Retinal pigment epithelial cell (primary cell): ENCODE data around the gene RPL21.
"Not testable (repeated sequence)": the region's sequence is repeated elsewhere in the genome, so short reads cannot be mapped to it uniquely, and the experiment has no call there.

ENCODE experiments used
- DNase-seq: peaks from one replicate; pipeline ENCODE4 v3.0.0-alpha.2; 2010; ENCODE audit warnings: low read depth
- H3K4me3 ChIP-seq: 2 replicates; pipeline ENCODE4 v1.5.1; 2011; ENCODE audit warnings: mild to moderate bottlenecking, low read length, control low read depth, moderate library complexity
- CTCF ChIP-seq: conservative IDR thresholded peaks from 2 replicates; pipeline ENCODE4 v1.5.1; 2011; ENCODE audit warnings: low read depth, low read length, control low read depth, inconsistent platforms

The RPL21 gene

GRCh38 chr13:27288392-27288791 is 37.0 kb downstream of the RPL21 start:
- no peak for TF ChIP-seq CTCF

GRCh38 chr13:27289011-27289665 is 37.8 kb downstream of the RPL21 start:
- DNase-seq = no peak
- TF ChIP-seq CTCF = no peak
- no peak overlapping the region for H3K4me3 ChIP-seq

More at GRCh38 chr13:27288392-27288791, 37.0 kb downstream of the RPL21 start:
- no peak for DNase-seq
- no peak overlapping the region for H3K4me3 ChIP-seq

GRCh38 chr13:27290715-27291114 is 39.4 kb downstream of the RPL21 start:
- no peak for TF ChIP-seq CTCF
- no peak overlapping the region for H3K4me3 ChIP-seq
- DNase-seq = no peak

GRCh38 chr13:27291967-27292366 is 40.6 kb downstream of the RPL21 start:
- not testable (repeated sequence) for H3K4me3 ChIP-seq, DNase-seq

- no peak for DNase-seq
- no peak overlapping the region for H3K4me3 ChIP-seq
- TF ChIP-seq CTCF = no peak
These were observed 41.8 kb downstream of the RPL21 start for GRCh38 chr13:27293076-27293691.

- no peak for TF ChIP-seq CTCF
- H3K4me3 ChIP-seq = no peak overlapping the region
- DNase-seq = no peak
These were observed 42.6 kb downstream of the RPL21 start for GRCh38 chr13:27293873-27294515.

- H3K4me3 ChIP-seq = no peak overlapping the region
- TF ChIP-seq CTCF = no peak
- DNase-seq = no peak
These were observed 43.7 kb downstream of the RPL21 start for GRCh38 chr13:27295096-27295495.
